Activated naive CD8-positive, alpha-beta T cell (primary cell): ENCODE results near the gene AHRR.
"Not testable (repeated sequence)": the region's sequence is repeated elsewhere in the genome, so short reads cannot be mapped to it uniquely, and the experiment has no call there.

Source experiments
- H3K27ac Mint-ChIP-seq: one replicate; pipeline ENCODE4 v1.8.0; 2021; ENCODE audit warnings: mixed read lengths
- H3K27me3 Mint-ChIP-seq: one replicate; pipeline ENCODE4 v1.8.0; 2021; ENCODE audit warnings: mixed read lengths
- H3K36me3 Mint-ChIP-seq: one replicate; pipeline ENCODE4 v1.8.0; 2021; ENCODE audit warnings: mixed read lengths
- H3K4me1 Mint-ChIP-seq: one replicate; pipeline ENCODE4 v1.8.0; 2021; ENCODE audit warnings: low read depth, mixed read lengths
- H3K4me3 Mint-ChIP-seq: one replicate; pipeline ENCODE4 v1.8.0; 2021; ENCODE audit warnings: mild to moderate bottlenecking, mixed read lengths
- H3K9me3 Mint-ChIP-seq: one replicate; pipeline ENCODE4 v1.8.0; 2021; ENCODE audit warnings: low read depth, mixed read lengths

AHRR gene

DNA sequence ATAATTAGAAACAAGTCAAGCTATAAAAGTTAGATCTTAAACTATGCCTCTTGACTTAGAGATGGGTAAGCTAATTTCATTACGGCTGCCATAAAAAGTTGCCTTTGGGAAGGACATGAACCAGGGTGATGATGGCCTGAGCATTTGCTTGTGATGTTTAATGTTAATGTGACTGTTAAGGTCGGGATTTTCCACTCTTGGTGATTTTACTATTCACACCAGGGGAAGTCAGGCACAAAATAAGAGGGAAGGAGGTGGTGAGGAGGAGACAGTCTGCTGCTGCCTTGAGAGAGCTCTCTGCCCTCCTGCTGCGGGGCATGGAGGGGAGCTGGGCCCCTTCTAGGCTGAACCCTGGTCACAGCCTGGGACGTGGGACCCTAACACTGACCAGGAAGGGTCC, 34.4 kb downstream of the AHRR start:
- Mint-ChIP-seq H3K4me1 (no peaks in the 10 kb centered on the region), H3K27ac (peak overlapping the region; percentile 76), H3K4me3 (no peak overlapping the region), H3K27me3 (no peaks in the 10 kb centered on the region), H3K9me3 (no peaks in the 10 kb centered on the region), H3K36me3 (peaks cover 7% of the 10 kb centered on the region)

GRCh38 chr5:359301-359897, 37.9 kb downstream of the AHRR start:
- Mint-ChIP-seq H3K27me3 (no peaks in the 10 kb centered on the region), H3K4me1 (no peaks in the 10 kb centered on the region), H3K27ac (no peak overlapping the region), H3K36me3 (peaks cover 14% of the 10 kb centered on the region), H3K9me3 (peaks cover 2% of the 10 kb centered on the region), H3K4me3 (no peak overlapping the region)

GRCh38 chr5:360257-361027, 38.9 kb downstream of the AHRR start:
- H3K4me3 Mint-ChIP-seq, result no peak overlapping the region
- peaks cover 11% of the 10 kb centered on the region for H3K9me3 Mint-ChIP-seq
- no peaks in the 10 kb centered on the region for H3K27me3 Mint-ChIP-seq
- H3K4me1 Mint-ChIP-seq, result no peaks in the 10 kb centered on the region
- H3K36me3 Mint-ChIP-seq, result peaks cover 17% of the 10 kb centered on the region
- no peak overlapping the region for H3K27ac Mint-ChIP-seq

DNA sequence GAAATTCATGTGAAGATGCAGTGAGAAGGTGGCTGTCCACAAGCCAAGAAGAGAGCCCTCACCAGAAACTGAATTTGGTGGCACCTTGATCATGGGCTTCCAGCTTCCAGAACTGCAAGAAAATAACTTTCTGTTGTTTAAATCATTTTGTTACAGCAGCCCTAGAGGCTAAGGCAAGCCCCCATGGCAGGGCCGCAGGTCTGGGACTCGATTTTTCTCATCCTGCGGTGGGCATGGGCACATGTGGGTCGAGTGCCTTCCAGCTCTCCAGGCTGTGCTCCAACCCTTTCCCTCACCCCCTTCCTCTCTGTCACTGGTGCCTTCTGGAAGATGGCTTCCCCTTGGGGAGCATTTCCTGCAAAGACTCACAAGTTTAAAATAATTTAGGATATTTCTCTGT, 40.7 kb downstream of the AHRR start:
- no peak overlapping the region for H3K4me3 Mint-ChIP-seq
- peaks cover 22% of the 10 kb centered on the region for H3K36me3 Mint-ChIP-seq
- H3K27ac Mint-ChIP-seq, result peak overlapping the region; percentile 30
- no peaks in the 10 kb centered on the region for H3K27me3 Mint-ChIP-seq
- peaks cover 13% of the 10 kb centered on the region for H3K9me3 Mint-ChIP-seq
- H3K4me1 Mint-ChIP-seq, result peaks cover 3% of the 10 kb centered on the region

- H3K4me3 Mint-ChIP-seq, result no peak overlapping the region
- H3K27ac Mint-ChIP-seq, result no peak overlapping the region
- H3K9me3 Mint-ChIP-seq, result peaks cover 13% of the 10 kb centered on the region
- peaks cover 22% of the 10 kb centered on the region for H3K36me3 Mint-ChIP-seq
- H3K4me1 Mint-ChIP-seq, result peaks cover 4% of the 10 kb centered on the region
- H3K27me3 Mint-ChIP-seq, result no peaks in the 10 kb centered on the region
Measured at GRCh38 chr5:362978-363765, 41.7 kb downstream of the AHRR start.

GRCh38 chr5:364497-364896, 43.0 kb downstream of the AHRR start:
- Mint-ChIP-seq H3K27ac (no peak overlapping the region), H3K4me1 (peaks cover 17% of the 10 kb centered on the region), H3K27me3 (no peaks in the 10 kb centered on the region), H3K9me3 (peaks cover 13% of the 10 kb centered on the region), H3K4me3 (no peak overlapping the region), H3K36me3 (peaks cover 26% of the 10 kb centered on the region)

GRCh38 chr5:366541-367357, 45.2 kb downstream of the AHRR start:
- Mint-ChIP-seq H3K9me3 (peaks cover 13% of the 10 kb centered on the region), H3K36me3 (peaks cover 23% of the 10 kb centered on the region), H3K4me3 (no peak overlapping the region), H3K27me3 (no peaks in the 10 kb centered on the region), H3K27ac (peak overlapping the region; percentile 74), H3K4me1 (peaks cover 23% of the 10 kb centered on the region)

GRCh38 chr5:367358-368130, 46.0 kb downstream of the AHRR start:
- H3K4me1 Mint-ChIP-seq, result peaks cover 29% of the 10 kb centered on the region
- H3K27ac Mint-ChIP-seq, result no peak overlapping the region
- H3K27me3 Mint-ChIP-seq, result no peaks in the 10 kb centered on the region
- H3K9me3 Mint-ChIP-seq, result peaks cover 13% of the 10 kb centered on the region
- peaks cover 23% of the 10 kb centered on the region for H3K36me3 Mint-ChIP-seq
- no peak overlapping the region for H3K4me3 Mint-ChIP-seq

GRCh38 chr5:368183-369084, 46.9 kb downstream of the AHRR start:
- peaks cover 13% of the 10 kb centered on the region for H3K9me3 Mint-ChIP-seq
- H3K27ac Mint-ChIP-seq, result peak overlapping the region; percentile 62
- H3K27me3 Mint-ChIP-seq, result no peaks in the 10 kb centered on the region
- H3K4me3 Mint-ChIP-seq, result peak overlapping the region; percentile 28
- H3K36me3 Mint-ChIP-seq, result peaks cover 23% of the 10 kb centered on the region
- H3K4me1 Mint-ChIP-seq, result peaks cover 32% of the 10 kb centered on the region

DNA sequence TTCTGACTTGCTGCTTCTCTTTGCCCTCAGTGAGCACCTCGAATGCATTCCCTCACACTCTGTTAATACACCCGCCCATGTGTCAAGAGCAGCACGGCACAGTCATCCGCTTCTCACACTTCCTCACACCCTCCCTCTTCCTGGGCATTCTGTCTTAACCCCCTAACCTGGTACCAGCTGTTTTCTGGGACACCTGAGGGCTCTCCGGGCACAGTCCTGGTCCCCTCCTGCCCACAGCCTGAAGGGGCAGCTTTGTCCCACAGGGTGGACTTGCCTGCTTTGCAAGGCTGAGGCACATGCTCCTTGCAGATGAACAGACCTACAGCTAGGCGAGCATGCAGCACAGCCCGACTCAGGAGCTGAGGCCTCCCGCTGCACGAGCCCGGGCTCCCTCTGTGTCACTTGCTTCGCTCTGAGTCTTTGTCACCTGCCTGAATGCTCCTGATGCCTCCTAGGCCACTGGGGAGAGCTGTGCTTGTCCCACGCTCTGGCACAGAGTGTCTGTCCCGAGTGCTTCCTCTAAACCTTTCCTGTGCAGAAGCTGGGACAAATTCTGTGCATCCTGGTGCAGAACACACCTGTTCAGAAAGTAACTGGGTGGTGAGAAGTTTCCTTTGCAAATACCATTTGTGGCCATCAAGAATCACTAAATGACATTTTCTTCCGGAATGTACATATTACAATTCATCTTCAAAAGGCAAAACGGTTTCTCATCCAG, 47.8 kb downstream of the AHRR start:
- H3K27me3 Mint-ChIP-seq, result no peaks in the 10 kb centered on the region
- H3K4me1 Mint-ChIP-seq, result peaks cover 34% of the 10 kb centered on the region
- H3K27ac Mint-ChIP-seq, result peak overlapping the region; percentile 62
- peak overlapping the region; percentile 28 for H3K4me3 Mint-ChIP-seq
- H3K9me3 Mint-ChIP-seq, result peaks cover 12% of the 10 kb centered on the region
- peaks cover 18% of the 10 kb centered on the region for H3K36me3 Mint-ChIP-seq

- Mint-ChIP-seq H3K36me3 (peaks cover 15% of the 10 kb centered on the region), H3K27ac (peak overlapping the region; percentile 62)
- not testable (repeated sequence) for H3K27me3 Mint-ChIP-seq
Measured at GRCh38 chr5:369869-370236, 48.3 kb downstream of the AHRR start.

GRCh38 chr5:370311-370958, 48.9 kb downstream of the AHRR start:
- H3K4me1 Mint-ChIP-seq, result peaks cover 44% of the 10 kb centered on the region

More at GRCh38 chr5:369869-370236, 48.3 kb downstream of the AHRR start:
- not testable (repeated sequence) for H3K9me3 Mint-ChIP-seq
- H3K4me1 Mint-ChIP-seq, result peaks cover 40% of the 10 kb centered on the region
- peak overlapping the region; percentile 12 for H3K4me3 Mint-ChIP-seq

More at GRCh38 chr5:370311-370958, 48.9 kb downstream of the AHRR start:
- Mint-ChIP-seq H3K27me3 (no peaks in the 10 kb centered on the region), H3K27ac (no peak overlapping the region), H3K4me3 (no peak overlapping the region), H3K36me3 (peaks cover 15% of the 10 kb centered on the region), H3K9me3 (peaks cover 3% of the 10 kb centered on the region)
